HG02840 (cell line): ENCODE results near the gene SAMSN1.

ENCODE experiments used
- ATAC-seq: cut with Tn5 transposase; IDR thresholded peaks from one replicate; pipeline ENCODE4 v1.9.1; 2021; ENCODE audit warnings: mild to moderate bottlenecking, moderate library complexity, moderate number of reproducible peaks; ENCODE audit not compliant: unreplicated experiment, low FRiP score

SAMSN1 gene

DNA sequence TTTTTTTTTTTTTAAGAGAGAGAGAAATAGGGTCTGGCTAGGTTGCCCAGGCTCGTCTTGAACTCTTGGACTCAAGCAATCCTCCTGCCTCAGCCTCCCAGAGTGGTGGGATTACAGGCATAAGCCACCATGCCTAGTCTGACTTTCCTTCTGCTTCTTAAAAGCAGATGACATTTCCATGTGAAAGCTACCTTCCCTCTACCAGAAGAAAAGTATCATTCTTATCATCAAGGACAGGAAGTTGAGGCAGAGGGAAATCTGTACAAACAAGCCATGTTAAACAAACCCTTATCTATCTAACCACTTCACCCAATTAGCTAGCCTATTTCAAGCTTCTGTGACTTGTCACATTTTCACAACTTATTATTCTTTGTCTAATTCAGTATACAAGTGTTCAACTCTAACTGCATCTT lies 54.8 kb downstream of the SAMSN1 start:
- ATAC-seq: no peak

DNA sequence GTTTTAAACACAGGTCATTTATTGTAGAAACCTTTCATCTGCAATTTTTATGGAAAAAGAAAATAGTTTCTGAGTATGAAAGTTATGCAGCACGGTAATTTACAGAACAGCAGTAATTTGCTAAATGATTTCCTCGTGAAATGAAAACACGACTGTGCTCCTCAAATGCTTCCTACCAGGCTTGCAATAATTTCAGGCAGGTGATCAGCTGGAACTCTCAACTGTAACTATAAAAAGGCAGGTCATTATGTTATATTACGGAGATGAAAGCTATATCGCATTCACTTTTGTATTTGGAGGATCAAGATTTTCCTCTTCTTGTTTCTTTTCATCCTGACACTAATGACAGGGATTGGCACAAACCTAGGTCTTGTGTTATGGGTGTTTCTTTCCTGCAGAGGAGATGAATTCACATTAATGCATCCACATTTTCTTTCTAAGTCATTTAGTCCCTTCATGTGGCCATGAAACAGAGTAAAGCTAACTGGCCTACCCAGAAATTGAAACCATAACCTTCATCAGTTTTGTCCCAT lies 57.4 kb downstream of the SAMSN1 start:
- no peak for ATAC-seq

DNA sequence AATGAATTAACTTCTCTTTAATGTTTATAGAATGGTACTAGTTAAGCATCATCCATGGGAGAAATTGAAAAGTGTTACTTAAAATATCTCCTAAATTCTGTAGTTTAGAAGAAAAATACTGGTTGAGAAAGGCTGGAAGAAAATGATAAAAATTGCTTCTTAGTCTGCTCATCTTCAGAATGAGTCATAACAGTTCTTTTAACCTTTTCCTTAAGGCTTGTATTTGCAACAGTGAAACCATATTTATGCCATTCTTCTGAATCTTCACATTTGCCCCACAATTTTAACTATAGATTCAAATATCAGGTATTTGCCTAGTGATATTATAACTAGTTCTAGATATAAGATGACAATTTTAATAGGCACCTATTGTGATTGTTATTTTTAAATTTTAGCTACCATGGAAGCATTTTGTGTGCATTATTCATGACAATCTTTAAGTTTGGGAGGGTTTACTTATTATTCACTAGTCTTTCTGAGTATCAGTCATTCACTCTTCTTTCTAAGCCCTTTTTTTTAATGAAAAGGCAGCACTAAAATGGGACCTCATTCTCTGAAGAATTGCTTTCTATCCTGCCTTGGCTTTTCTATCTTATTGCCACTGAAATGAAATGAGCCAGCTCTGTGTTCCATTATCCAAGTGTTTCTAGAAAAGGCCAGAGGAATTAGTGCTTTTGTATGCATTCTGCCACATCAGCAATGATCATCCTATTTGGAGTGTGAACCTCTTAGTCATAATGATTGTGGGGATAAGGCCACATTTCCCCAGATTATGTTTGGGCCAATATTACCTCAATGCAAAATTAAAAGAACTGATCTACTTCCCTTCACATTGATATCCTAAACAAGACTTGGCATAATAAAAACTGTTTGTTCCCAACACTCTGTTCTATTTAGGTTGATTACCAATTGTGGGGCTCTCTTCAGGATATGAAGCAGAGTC lies 58.4 kb downstream of the SAMSN1 start:
- ATAC-seq: no peak

DNA sequence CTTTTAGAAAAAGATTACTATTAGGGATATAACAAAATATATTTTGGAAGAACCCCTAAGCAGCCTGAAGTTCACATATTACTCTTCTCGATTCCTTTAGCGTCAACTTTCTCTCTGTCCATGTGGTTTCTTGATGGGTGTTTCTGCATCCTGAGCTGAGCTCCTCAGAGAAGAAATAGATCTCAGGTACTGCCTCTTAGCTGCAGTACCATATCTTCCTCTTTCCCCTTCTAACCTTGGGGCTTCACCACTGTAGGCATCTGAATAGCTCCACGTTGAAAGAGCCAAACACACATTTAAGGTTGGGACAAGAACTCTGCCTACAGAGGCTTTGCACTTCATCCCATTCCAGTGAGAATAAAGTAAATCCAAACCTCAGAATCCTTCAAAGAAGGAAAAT lies 59.2 kb downstream of the SAMSN1 start:
- no peak for ATAC-seq

DNA sequence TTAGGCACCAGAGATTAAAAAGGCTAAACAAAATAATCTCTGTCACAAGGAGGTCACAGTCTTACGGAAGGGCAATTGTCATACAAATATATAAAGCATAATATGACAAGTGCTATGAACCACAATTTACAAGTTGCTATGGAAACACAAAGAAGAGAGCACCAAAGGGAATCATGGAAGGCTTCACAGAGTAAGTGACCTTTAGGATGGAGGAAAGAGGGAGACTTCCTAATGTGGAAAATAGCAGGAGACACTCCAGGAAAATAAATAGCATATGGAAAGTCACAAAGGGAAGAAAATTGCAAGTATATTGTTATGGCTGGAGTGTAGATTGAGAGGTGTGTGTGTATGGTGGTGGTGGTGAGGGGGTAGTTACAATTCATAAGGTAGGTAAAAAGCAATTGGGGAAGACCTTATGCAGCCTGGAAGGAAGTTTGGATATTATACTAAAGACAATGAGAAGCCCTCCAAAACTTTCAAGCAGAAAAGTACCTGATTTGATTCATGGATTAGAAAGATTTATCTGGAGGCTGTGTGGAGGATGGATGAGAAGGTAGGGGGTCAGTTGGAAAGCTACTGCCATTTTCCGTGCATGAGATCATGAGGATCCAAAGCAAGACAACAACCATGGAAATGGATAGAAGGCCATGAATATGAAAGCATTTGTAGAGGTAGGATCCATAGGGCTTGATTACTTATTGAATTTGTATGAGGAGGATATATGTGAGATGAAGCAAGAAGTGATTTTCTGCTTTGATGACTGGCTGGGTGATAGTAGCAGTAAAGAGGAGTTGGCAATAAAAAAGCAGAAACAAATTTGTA lies 61.7 kb downstream of the SAMSN1 start:
- no peak for ATAC-seq

DNA sequence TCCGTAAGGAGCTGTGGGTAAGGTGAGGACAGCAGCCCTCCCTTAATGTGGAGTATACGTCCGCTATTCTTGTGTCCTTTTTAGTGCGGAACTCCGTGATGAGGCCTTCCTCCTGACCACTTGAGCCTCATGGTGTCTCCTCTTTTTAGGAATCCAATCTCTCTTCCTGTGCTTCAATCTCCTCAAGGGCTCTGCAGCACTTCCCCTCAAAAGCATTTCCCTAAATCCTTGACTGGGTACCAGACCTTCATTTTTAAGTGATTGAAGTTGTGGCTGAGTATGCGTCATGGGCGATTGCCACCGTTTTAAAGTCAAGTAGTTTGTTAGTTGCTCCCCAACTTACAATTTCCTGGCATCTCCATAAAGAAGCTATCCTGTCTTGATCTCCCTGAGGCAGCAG lies 62.8 kb downstream of the SAMSN1 start:
- ATAC-seq: no peak

DNA sequence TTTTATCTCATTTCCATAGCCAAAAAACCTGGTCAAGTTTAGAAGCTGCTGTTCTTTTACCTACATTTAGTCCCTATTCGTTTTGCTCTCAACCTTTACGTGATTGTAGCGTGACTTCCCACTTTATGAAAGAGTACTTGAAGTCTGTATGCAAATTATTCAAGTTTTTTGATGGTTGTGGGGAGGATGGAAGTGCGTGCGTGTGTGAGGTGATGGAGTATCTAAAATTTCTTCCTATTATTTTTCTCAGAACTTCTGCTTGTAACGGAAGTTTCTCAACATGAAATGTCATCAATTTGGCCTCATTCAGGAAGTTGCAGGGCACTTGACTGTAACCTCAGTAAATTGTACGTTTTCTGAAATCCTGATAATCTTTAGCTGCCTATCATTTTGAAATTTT lies 64.0 kb downstream of the SAMSN1 start:
- ATAC-seq: no peak

DNA sequence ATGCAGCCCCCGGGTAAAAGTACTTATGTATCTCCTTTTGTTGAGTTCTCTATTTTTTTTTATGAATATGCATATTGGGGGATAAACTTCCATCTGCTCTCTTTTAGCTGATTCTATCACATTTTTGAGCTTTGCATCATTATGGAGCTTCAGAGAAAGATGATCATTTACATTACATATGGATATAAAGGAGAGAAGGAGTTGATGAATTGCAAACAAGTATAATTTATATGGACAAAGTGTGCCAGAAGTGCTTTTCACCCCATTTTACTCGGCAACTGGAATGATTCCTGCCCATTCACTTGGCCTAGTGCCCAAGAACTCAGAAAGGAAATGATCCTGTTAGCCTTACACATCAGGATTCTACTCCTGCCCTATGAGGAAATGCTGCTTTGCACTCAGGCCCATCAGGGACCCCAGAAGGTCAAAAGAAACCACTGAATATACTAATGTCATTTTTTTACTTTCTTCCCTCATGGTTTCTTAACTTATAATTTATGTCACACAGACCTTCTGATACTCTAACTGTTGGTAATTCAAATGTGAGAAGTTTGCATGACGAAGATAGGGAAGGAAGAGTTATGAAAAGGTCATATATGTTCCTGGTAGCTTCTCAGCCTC lies 65.6 kb downstream of the SAMSN1 start:
- ATAC-seq: no peak

DNA sequence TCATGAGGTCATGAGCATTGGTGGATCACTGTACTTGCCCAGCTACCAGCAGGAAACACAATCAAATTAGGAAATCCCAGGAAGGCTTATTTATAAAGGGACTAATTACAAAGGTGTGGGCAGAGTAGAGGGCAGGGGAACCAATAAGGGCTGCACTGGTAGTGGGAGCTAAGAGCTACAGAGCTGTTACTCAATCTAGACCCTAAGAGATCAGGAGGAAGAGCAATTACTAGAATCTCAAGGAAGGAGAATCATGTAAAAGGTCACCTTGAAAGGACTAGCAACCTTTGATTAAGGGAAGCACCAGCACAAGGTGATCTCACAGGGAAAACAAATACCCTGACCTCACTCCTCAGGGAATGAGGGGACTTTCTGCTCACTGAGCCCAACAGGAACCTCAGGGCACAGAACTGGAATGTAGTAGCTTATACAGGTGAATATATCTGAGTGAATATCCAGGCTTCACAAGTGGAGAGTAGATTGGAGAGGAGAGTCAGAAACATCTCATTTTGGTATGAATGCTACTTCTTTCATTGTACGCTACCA lies 66.8 kb downstream of the SAMSN1 start:
- ATAC-seq: no peak

DNA sequence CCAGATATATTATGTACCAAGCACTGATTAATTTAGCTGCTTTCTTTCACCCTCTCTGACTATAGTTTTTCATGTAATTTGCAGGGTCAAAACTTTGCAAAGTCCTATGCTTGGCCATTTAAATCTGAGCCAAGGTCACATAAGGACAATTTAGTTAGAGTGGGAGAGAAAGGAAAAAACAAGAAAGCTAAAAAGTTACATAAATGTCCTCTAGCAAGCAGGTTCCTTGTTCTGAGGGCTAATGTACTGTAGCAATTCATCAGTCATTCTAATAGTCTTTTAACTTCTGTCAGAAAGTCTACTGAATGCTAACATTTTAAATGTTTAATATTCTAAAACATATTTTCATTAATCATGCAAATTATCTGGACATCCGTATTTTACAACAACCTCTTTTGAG lies 68.3 kb downstream of the SAMSN1 start:
- ATAC-seq: no peak

DNA sequence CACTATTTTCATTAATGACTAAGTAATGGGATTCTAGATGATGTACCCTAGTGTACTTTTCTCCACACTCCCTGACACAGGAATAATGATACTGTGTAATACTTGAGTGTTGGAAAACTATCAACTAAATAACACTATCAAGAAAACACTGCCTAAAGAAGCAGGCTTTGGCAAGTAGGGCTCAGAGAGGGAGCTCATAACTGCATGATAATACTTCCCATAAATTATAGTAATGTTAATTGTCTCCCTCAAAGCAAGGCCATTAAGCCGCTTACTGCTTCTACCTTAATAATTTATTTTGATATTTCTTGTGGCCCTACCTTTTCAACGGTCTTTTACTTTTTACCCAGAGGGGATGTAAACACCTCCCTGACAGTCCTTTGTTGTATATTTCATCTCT lies 69.0 kb downstream of the SAMSN1 start:
- no peak for ATAC-seq

DNA sequence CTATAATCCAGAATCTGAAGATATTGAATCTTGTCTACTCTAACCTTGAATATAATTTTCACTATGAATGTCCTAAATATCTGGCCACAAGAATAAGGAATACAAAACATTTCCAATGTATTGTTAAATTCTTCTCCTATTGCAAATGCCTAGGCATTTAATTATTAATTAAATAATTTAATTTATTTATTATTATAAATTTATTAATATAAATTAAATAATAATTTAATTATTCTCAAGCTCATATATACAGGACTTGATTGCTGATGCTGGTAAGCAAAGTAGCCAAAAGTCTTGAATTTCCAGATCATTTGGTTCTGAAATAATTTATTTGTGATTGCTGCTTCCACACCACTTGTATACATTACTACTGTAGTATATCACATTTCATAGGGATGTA lies 71.1 kb downstream of the SAMSN1 start:
- ATAC-seq: no peak

DNA sequence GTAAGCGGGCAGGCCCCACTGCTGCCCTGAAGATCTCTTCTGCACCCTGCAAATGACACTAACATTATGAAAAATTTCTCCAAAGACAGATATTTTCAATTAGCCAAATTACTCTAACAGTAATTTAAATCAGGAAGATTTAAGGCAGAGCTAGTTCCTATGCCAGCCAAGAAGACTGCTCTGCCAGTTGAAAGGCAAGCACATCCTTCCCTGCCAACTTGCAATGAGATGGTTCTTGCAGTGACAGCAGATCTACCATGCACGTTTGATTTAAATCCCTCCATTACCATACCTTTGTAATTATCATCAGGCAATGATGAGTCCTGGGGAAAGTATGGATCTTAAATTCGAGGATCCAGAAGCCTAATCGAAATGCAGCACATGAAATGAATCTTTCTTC lies 76.5 kb downstream of the SAMSN1 start:
- ATAC-seq: no peak

DNA sequence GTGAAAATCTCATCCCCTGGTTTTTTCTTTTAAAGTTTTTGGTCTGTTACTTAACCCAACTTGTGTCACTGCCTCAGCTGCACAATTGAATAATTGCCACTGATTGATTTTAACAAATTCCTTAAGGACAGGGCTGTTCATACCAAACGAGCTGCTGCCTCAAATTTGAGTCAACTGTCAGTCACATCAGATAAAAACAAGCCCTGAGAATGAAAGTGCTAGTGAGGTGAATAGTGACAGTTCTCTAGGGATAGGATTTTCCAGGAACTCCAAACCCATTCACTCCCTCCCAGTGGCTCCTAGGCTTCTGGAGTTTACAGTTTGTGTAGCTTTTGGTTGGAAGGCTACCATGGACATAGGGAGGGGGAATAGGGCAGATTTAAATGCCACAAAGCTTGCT lies 79.4 kb downstream of the SAMSN1 start:
- ATAC-seq: no peak

DNA sequence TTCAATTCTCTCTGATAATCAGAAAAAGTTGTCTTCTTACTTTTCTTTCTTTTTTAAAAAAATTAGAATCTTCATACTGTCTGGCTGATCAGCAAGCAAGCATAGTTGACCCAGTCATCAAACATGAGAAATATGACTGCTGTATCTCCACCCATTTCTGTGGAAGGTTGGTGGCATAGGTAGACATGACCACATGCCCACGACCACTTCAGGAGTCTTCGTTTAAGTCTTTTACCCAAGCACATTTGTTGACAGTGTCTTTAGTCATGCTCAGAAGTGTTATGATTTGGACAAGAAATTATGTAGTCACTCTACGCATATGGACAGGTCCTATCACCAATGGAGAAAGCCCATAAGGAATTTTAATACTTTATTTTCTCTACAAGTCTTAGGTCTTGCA lies 88.4 kb downstream of the SAMSN1 start:
- ATAC-seq: no peak

DNA sequence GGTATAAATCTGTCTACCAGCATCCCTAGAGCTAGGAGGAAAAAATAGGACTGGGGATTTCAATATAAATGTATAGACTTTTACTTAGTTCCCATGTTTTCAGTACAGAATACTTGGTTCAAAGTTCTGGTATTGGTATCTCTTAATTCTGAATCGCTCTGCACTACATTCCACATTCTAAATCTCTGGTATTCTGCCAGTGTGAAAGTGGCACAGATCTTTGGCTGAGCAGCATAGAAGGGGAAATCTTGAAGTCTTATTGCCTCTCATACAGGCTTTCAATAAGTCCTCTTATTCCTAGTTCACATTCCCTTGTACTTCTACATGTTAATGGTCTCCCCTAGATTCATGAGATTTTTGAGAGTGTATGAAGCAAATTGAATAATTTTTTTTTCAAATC lies 89.2 kb downstream of the SAMSN1 start:
- no peak for ATAC-seq

DNA sequence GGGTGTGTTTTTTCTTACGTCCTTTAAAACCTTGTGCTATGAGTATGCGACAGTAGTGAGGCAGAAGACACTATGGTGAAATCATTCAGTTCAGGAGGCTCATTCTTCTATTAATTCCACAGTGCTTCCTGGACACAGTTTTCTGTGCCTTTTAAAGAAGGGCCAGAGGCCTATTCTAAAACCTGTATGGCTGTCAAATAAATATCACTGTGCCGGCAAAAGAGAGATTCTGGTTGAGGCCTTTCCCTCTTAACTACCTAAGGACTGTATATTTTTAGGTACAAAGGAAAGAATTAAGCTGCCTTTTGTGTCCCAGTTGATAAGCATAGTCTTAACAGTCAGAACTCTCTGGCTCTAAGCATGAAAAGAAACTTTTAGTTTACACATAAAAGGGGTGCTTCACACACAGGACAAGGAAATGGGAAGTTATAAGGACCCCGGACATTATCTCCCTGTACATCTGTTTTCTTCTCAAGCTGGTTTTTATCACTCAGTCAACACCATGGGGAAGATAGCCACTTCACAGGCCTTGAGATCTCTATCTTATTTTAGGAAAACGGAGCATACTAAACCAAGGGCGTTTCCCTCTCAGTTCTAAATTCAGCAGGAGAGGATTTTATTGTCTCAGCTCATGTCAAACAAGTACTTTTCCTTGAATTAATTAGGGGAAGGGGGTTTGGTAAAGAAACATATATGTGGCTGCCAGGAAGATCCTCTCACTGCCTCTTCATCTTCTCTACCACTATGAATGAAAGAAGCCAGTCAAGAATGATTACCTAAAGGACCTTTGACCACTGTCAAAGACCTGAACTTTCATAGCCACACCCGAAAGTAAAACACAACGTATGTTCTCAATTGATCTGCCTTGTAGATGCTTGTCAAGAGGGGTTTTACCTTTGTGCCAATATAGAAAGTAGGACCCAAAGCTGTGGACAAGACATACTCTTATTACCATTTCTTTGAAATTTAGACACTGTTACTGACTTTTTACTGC lies 91.8 kb downstream of the SAMSN1 start:
- peak; percentile 55 for ATAC-seq

DNA sequence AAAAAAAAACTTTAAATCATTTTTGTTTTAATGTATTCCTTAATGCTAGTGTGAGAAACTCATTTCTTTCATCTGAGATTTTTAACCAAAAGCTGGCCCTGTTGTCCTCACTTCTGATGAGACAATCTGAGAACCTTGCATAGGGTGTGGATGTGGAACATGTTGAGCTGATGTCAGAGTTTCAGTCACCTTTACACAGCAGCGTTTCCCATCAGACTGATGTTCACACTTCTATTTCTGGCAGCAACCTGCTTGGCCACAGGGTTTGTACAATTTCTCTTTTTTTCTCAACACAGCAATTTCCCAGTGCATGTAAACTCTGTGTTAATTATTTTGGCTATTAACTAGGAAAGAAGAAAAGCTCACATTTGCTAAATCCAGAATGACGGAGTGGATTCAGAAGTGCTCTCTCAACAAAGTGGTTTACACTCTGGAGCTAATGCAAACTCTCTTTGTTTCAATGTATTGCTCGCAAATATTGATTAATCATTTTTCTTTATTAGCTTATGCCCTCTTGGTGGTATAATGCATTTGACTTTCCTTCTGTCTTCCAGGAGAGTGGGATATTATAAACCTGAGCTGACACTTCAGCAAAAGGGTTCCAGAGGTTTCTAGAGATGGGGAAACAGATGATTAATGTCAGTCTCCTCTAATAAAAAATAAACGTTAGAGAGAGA lies 92.6 kb downstream of the SAMSN1 start:
- ATAC-seq: peak; percentile 81

DNA sequence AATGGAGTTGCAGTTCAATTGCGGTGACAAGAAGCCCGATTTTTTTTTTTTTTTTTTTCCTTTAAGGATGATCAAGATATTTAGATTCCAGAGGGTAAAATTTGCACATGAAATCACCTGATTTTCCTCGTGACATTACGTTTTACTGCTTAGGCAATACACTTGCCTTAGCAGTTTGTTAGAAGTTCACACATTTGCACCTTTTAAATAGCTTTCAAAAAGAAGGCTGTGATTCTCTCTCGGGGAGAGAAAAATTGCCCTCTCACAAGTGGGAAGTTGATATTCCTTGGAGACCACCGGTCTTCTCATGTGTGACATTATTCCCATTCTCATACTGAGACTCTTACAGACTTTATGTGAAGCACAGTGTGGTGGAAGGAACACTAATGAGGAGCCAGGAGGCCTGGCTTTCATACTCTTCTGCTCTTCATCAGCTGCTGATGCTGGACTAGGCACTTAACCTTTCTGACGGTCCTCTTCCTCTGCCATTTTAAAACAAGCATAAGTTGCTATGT lies 93.3 kb downstream of the SAMSN1 start:
- ATAC-seq: peak; percentile 10
